Activated T-cell treated with anti-CD3 and anti-CD28 coated beads, Interleukin-2, amount 50 U/mL, for 72 hours (primary cell): ENCODE measurements around the gene KCNJ15. TPM values are rescaled to one million over a fixed set of nuclear protein-coding genes. Genes with fewer than 3 reads are reported as not detected.

Experiments used
- ATAC-seq, 2 donors: fragments of 150-1000 bp; cut with Tn5 transposase; replicated peaks in 1 of 2; 2 replicates each; pipeline ENCODE4 v1.10.0; 2021; ENCODE audit warnings: moderate library complexity in 2 of 2, mild to moderate bottlenecking in 1 of 2
- DNase-seq, 2 donors: peaks; one replicate each; pipeline ENCODE4 v3.0.0; 2021 to 2022; ENCODE audit warnings: mixed read lengths in 1 of 2
- H3K27ac Mint-ChIP-seq: one replicate; pipeline ENCODE4 v1.8.0; 2022; ENCODE audit warnings: mild to moderate bottlenecking, moderate library complexity, mixed read lengths
- H3K27me3 Mint-ChIP-seq: one replicate; pipeline ENCODE4 v1.8.0; 2022; ENCODE audit warnings: low read depth, mixed read lengths
- H3K36me3 Mint-ChIP-seq, 2 donors: one replicate each; pipeline ENCODE4 v1.8.0; 2022; ENCODE audit warnings: mixed read lengths in 2 of 2, mild to moderate bottlenecking in 1 of 2; ENCODE audit not compliant: insufficient read depth in 2 of 2
- H3K4me1 Mint-ChIP-seq: one replicate; pipeline ENCODE4 v1.8.0; 2022; ENCODE audit warnings: low read depth, mixed read lengths
- H3K4me3 Mint-ChIP-seq, 2 donors: one replicate each; pipeline ENCODE4 v1.8.0; 2022; ENCODE audit warnings: mild to moderate bottlenecking in 2 of 2, mixed read lengths in 2 of 2, moderate library complexity in 2 of 2
- H3K9me3 Mint-ChIP-seq, 2 donors: one replicate each; pipeline ENCODE4 v1.8.0; 2022; ENCODE audit warnings: mixed read lengths in 2 of 2
- total RNA-seq, 2 donors: library from RNA; stranded (reverse); gene quantifications; one replicate each; pipeline ENCODE4 v1.2.3, GENCODE V29; 2022

KCNJ15 gene
- total RNA-seq, 2 donors from 2014 or later: 0.07 TPM; not detected in 1

- Mint-ChIP-seq H3K4me1 (no peaks in the 10 kb centered on the region), H3K4me3 (no peak overlapping the region), H3K36me3 (no peaks in the 10 kb centered on the region), H3K27me3 (no peaks in the 10 kb centered on the region), H3K9me3 (no peaks in the 10 kb centered on the region), H3K27ac (no peak overlapping the region)
- no peak for ATAC-seq
- no peak for DNase-seq
Observed at GRCh38 chr21:38333301-38334272, 76.8 kb downstream of the KCNJ15 start.

DNA sequence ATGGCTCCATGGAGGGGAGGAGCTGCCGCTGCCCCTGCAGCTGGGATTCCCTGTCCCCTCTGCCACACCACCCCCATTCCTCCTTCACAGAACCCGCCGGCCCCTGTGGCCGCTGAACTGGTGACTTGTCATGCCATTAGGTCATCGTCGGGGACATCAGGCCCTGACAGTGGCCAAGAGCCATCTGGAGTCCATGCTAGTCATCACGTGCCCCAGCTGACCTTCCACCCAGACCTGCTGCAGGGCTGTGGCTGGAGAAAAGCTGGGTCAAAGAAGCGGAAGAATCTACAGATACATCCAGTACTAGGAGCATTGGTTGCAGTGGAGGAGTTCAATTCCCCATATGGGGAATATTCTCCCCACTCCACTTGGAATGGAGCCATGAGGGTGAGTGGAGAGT, 78.1 kb downstream of the KCNJ15 start:
- H3K27me3 Mint-ChIP-seq: no peaks in the 10 kb centered on the region
- H3K36me3 Mint-ChIP-seq: no peaks in the 10 kb centered on the region
- no peaks in the 10 kb centered on the region for H3K4me1 Mint-ChIP-seq
- DNase-seq: no peak
- ATAC-seq: no peak
- no peak overlapping the region for H3K4me3 Mint-ChIP-seq
- no peaks in the 10 kb centered on the region for H3K9me3 Mint-ChIP-seq
- no peak overlapping the region for H3K27ac Mint-ChIP-seq

DNA sequence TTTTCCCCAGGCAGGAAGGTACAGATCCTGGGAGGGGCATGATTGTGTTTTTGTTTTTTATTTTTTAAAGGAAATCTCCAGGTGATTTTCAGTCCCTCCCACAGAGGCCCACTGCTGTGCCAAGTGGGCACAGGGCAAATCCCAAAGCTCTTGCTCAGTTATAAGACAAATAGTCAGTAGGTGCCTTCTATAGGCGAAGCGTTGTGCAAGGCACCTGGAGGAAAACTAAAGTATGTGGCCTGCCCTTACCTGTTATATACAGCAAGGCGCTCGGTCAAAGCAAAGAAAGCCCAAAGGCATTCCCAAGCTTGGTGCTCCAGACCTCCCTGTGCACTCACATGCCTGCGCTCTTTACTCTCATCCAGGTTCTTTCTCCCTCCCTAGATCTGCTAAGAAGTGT, 81.0 kb downstream of the KCNJ15 start:
- H3K9me3 Mint-ChIP-seq: no peaks in the 10 kb centered on the region
- no peaks in the 10 kb centered on the region for H3K27me3 Mint-ChIP-seq
- DNase-seq (no peak), ATAC-seq (no peak)
- no peak overlapping the region for H3K27ac Mint-ChIP-seq
- no peaks in the 10 kb centered on the region for H3K4me1 Mint-ChIP-seq
- H3K36me3 Mint-ChIP-seq: no peaks in the 10 kb centered on the region
- H3K4me3 Mint-ChIP-seq: no peak overlapping the region

DNA sequence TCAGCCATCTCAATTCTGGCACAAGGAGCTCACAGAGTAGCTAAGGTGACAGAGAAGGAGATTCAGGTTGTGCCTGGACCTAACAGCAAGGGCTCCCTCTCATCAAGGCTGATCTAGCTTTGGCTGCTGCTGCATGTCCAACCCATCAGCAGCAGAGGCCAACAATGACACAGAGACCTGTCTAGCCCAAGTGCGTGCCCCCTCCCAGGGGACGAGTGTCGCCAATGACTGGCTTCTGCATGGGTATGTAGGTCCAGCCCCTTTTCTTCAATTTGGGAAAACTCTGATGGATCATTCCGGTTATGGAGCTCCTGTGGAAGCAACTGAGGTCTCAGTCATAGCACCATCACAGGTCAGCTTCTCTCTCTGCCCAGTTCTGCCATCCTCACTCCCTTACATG, 83.3 kb downstream of the KCNJ15 start:
- Mint-ChIP-seq H3K27me3 (no peaks in the 10 kb centered on the region), H3K4me3 (no peak overlapping the region), H3K27ac (no peak overlapping the region), H3K9me3 (no peaks in the 10 kb centered on the region), H3K4me1 (no peaks in the 10 kb centered on the region), H3K36me3 (no peaks in the 10 kb centered on the region)
- DNase-seq: no peak
- no peak for ATAC-seq

GRCh38 chr21:38341546-38342012, 84.8 kb downstream of the KCNJ15 start:
- no peaks in the 10 kb centered on the region for H3K27me3 Mint-ChIP-seq
- ATAC-seq: no peak
- peaks cover 0 to 3% of the 10 kb centered on the region in 2 donors for H3K9me3 Mint-ChIP-seq
- no peak for DNase-seq
- H3K36me3 Mint-ChIP-seq: no peaks in the 10 kb centered on the region
- H3K4me1 Mint-ChIP-seq: no peaks in the 10 kb centered on the region
- no peak overlapping the region for H3K27ac Mint-ChIP-seq
- H3K4me3 Mint-ChIP-seq: no peak overlapping the region

DNA sequence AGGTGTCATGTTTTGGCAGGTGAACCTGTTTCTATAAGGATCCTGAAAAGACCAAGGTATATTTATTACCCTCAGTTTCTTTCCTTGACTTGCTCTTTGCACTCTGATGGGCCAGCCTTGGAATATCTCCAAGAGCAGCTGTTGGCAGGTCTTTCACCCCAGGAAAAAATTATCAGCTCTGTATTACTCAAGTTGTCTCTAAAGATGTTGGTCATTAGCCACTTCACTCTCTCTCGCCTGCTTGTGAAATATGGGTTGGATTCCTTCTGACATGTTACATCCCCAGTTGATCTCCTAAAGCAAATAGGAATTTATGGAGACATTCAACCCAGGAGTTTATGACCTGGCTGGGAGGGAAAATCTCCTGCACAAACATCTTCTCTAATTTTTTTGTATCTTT, 85.9 kb downstream of the KCNJ15 start:
- DNase-seq (no peak), ATAC-seq (no peak)
- Mint-ChIP-seq H3K27me3 (no peaks in the 10 kb centered on the region), H3K4me1 (peaks cover 5% of the 10 kb centered on the region), H3K9me3 (peaks cover 0 to 3% of the 10 kb centered on the region in 2 donors), H3K36me3 (no peaks in the 10 kb centered on the region), H3K27ac (no peak overlapping the region), H3K4me3 (no peak overlapping the region)

- Mint-ChIP-seq H3K27me3 (no peaks in the 10 kb centered on the region), H3K36me3 (no peaks in the 10 kb centered on the region), H3K27ac (no peak overlapping the region), H3K4me1 (peaks cover 15% of the 10 kb centered on the region), H3K9me3 (peaks cover 0 to 3% of the 10 kb centered on the region in 2 donors), H3K4me3 (no peak overlapping the region)
- DNase-seq: no peak
- ATAC-seq: no peak
Observed at GRCh38 chr21:38343691-38344090, 86.9 kb downstream of the KCNJ15 start.

GRCh38 chr21:38346286-38346685, 89.5 kb downstream of the KCNJ15 start:
- Mint-ChIP-seq H3K4me1 (peaks cover 40% of the 10 kb centered on the region), H3K27me3 (peaks cover 2% of the 10 kb centered on the region), H3K36me3 (no peaks in the 10 kb centered on the region), H3K27ac (no peak overlapping the region), H3K4me3 (no peak overlapping the region), H3K9me3 (peaks cover 0 to 3% of the 10 kb centered on the region in 2 donors)
- DNase-seq (no peak), ATAC-seq (no peak)

GRCh38 chr21:38349111-38349746, 92.4 kb downstream of the KCNJ15 start:
- Mint-ChIP-seq H3K4me1 (peaks cover 51% of the 10 kb centered on the region), H3K27ac (peak overlapping the region; percentile 9), H3K9me3 (peaks cover 0 to 3% of the 10 kb centered on the region in 2 donors), H3K36me3 (no peaks in the 10 kb centered on the region), H3K4me3 (peak overlapping the region; percentile 35 to 43), H3K27me3 (peaks cover 9% of the 10 kb centered on the region)
- DNase-seq (peak in 1 of 2 donors; percentile 16), ATAC-seq (peak; percentile 85 to 86)

GRCh38 chr21:38349977-38350376, 93.2 kb downstream of the KCNJ15 start:
- peaks cover 17% of the 10 kb centered on the region for H3K27me3 Mint-ChIP-seq
- H3K4me1 Mint-ChIP-seq: peaks cover 51% of the 10 kb centered on the region
- H3K27ac Mint-ChIP-seq: no peak overlapping the region
- no peaks in the 10 kb centered on the region for H3K36me3 Mint-ChIP-seq
- no peak overlapping the region for H3K4me3 Mint-ChIP-seq
- peaks cover 0 to 3% of the 10 kb centered on the region in 2 donors for H3K9me3 Mint-ChIP-seq
- ATAC-seq: no peak
- no peak for DNase-seq

- Mint-ChIP-seq H3K36me3 (no peaks in the 10 kb centered on the region), H3K27ac (no peak overlapping the region), H3K4me3 (no peak overlapping the region), H3K4me1 (peaks cover 51% of the 10 kb centered on the region), H3K27me3 (peaks cover 23% of the 10 kb centered on the region), H3K9me3 (peaks cover 0 to 3% of the 10 kb centered on the region in 2 donors)
- ATAC-seq (no peak), DNase-seq (no peak)
Observed at GRCh38 chr21:38350684-38351083, 93.9 kb downstream of the KCNJ15 start.

- Mint-ChIP-seq H3K27ac (no peak overlapping the region), H3K36me3 (no peaks in the 10 kb centered on the region), H3K9me3 (no peaks in the 10 kb centered on the region), H3K4me1 (peaks cover 51% of the 10 kb centered on the region), H3K4me3 (no peak overlapping the region), H3K27me3 (peaks cover 23% of the 10 kb centered on the region)
- no peak for DNase-seq
- ATAC-seq: no peak
Observed at GRCh38 chr21:38351176-38351959, 94.6 kb downstream of the KCNJ15 start.
